Erythroblast (primary cell): ENCODE data around the gene HAPLN3.
A peak's percentile ranks its signal among the peaks of the same experiment; 100 is the strongest.
"Not testable (repeated sequence)": the region's sequence is repeated elsewhere in the genome, so short reads cannot be mapped to it uniquely, and the experiment has no call there.

Experiments
- DNase-seq, 2 experiments: peaks; one replicate each; lab custom pipeline; 2025; lab: John Stamatoyannopoulos, UW
- GATA1 ChIP-seq: IDR thresholded peaks from 2 replicates; pipeline ENCODE4 v1.6.1; 2011; ENCODE audit warnings: low read depth, mild to moderate bottlenecking, control low read depth, low read length, moderate library complexity
- POLR2A ChIP-seq: IDR thresholded peaks from 2 replicates; pipeline ENCODE4 v1.6.1; 2011; ENCODE audit warnings: mild to moderate bottlenecking, low read length

Gene HAPLN3

GRCh38 chr15:88894819-88895767 lies at the start of gene HAPLN3:
Gene HAPLN3 (minus strand): TSS chr15:88895544. CDS start chr15:88887298, 8,246 bp downstream.
- TF ChIP-seq POLR2A (no peak), GATA1 (no peak)
- DNase-seq, result no peak

- TF ChIP-seq GATA1 (no peak), POLR2A (no peak)
- DNase-seq, result no peak
These were observed 44.8 kb upstream of the HAPLN3 start for GRCh38 chr15:88940110-88940675.

- TF ChIP-seq POLR2A (no peak), GATA1 (no peak)
- DNase-seq, result no peak
These were observed 44.1 kb upstream of the HAPLN3 start for GRCh38 chr15:88939486-88939806.

GRCh38 chr15:88938802-88939485 lies 43.6 kb upstream of the HAPLN3 start:
- no peak for TF ChIP-seq POLR2A
- no peak for TF ChIP-seq GATA1
- DNase-seq, result no peak

GRCh38 chr15:88934449-88934848 lies 39.1 kb upstream of the HAPLN3 start:
- DNase-seq, result not testable (repeated sequence)

- TF ChIP-seq POLR2A (no peak), GATA1 (no peak)
- DNase-seq, result no peak
These were observed 37.6 kb upstream of the HAPLN3 start for GRCh38 chr15:88932875-88933330.

GRCh38 chr15:88932271-88932874 lies 37.0 kb upstream of the HAPLN3 start:
- DNase-seq, result no peak
- TF ChIP-seq POLR2A, result no peak
- TF ChIP-seq GATA1, result no peak

GRCh38 chr15:88930579-88930978 lies 35.2 kb upstream of the HAPLN3 start:
- TF ChIP-seq GATA1 (no peak), POLR2A (no peak)
- DNase-seq, result no peak

GRCh38 chr15:88929358-88930098 lies 34.2 kb upstream of the HAPLN3 start:
- not testable (repeated sequence) for DNase-seq

GRCh38 chr15:88928192-88928591 lies 32.8 kb upstream of the HAPLN3 start:
- DNase-seq, result not testable (repeated sequence)

GRCh38 chr15:88925648-88926047 lies 30.3 kb upstream of the HAPLN3 start:
- DNase-seq, result not testable (repeated sequence)

- DNase-seq, result not testable (repeated sequence)
These were observed 25.6 kb upstream of the HAPLN3 start for GRCh38 chr15:88920892-88921435.

GRCh38 chr15:88920186-88920891 lies 25.0 kb upstream of the HAPLN3 start:
- peak; percentile 54 to 58 for DNase-seq
- TF ChIP-seq POLR2A (no peak), GATA1 (no peak)
